GM19452 (cell line): Measurements from ENCODE around the gene RIN3.
A peak's percentile ranks its signal among the peaks of the same experiment; 100 is the strongest.

ENCODE experiments used
- ATAC-seq: cut with Tn5 transposase; IDR thresholded peaks from one replicate; pipeline ENCODE4 v1.9.1; 2021; ENCODE audit not compliant: unreplicated experiment

The RIN3 gene

DNA sequence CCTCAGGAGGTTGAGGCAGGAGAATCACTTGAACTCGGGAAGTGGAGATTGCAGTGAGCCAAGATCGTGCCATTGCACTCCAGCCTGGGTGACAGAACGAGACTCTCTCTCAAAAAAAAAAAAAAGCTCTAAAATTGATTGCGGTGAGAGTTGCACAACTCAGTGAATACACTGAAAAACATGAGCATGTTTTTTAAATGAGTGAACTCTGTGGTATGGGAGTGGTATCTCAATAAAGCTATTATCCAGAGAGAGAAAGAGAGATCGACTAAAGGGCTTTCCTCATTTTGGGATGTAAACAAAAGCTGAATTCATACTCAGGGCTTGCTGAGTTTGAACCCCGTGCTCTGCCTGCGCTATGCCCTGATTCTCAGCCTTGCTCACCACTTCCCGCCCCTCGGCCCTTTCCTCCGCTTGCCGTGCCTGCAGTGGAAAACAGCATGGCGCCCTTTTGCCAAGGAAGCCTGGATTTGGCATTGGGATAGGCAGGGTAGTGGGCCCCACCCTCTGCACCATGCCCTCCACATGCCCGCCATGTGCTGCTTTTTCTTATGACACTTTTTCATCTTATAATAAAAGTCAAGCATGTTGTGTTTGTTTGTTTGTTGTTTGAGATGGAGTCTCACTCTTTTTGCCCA lies 132.4 kb downstream of the RIN3 start:
- no peak for ATAC-seq

DNA sequence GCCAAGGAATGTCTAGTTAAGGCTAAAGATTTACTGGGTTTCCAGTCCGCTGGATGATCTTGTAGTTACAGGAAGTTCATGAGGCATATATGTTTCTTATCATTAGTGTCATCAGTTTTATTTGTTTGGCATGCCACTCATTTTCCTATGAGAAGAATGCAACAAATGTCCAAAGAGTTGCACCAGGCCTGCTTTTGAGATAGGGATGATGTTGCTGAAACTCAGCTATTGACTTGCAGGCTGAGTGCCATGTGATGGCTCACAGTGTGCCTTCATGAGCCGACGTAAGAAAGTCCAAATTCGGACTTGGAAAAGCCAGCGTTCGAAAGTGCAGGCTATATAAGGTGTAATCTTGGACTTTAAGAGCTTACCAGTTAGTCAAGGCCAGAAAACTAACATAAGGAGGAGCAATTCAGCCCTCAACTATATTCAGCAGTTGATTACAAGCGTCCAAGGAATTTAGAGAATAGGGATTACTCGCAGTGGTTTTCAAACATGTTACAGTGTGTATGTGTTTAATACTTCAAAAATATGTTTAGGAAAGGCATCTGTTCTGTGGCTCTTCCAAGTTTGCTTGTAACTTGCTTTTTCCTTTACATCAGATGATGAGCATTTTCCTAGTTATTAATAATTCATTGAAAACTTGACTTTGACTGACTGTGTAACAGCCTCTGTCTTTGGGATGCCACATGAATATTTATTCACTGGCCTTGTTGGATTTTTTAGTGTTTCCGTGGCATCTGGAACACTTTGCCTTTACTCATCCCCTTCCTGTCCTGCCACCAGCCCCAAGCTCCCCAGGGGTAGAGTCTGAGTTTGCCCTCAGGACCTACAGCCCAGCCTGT lies 133.6 kb downstream of the RIN3 start:
- ATAC-seq, result no peak

DNA sequence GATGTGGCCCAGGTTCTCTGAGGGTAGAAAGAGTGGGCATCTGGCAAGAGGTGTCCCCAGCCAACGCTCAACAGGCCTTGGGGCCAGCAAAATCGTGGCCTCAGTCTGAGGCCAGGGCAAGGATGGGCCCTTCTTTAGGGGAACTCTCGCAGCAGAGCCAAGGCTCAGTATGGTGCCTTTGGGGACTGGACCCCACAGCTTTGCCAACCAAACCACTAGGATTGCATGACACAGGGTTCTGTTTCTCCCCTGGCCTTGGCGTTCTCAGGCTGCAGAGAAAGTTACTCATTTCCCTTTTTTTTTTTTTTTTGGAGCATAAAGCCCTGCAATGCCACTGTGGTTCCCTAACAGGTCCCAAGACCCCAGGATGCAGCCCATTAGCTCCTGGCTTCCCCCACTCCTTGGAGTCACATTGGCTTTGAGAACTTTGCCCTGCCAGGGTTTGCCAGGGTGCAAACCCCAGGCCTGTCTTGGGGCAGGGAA lies 134.3 kb downstream of the RIN3 start:
- ATAC-seq, result no peak

DNA sequence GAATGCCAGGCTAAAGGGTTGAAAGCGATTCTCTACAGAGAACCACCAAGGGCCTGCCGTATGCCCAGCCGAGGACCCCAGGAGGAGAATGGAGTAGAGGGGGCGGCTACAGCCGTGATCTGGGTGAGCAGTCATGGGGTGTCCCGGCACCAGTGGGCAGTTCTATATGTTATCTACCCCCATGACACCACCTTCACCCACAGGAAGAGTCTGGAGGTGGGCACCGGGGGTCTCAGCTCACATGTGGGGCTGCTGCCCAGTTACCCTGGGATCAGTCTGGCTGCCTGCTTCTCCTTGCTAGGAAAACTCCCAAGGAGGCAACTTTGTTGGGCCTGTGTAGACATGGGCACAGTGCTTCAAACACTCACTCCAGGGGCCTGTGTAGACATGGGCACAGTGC lies 135.5 kb downstream of the RIN3 start:
- ATAC-seq, result no peak

DNA sequence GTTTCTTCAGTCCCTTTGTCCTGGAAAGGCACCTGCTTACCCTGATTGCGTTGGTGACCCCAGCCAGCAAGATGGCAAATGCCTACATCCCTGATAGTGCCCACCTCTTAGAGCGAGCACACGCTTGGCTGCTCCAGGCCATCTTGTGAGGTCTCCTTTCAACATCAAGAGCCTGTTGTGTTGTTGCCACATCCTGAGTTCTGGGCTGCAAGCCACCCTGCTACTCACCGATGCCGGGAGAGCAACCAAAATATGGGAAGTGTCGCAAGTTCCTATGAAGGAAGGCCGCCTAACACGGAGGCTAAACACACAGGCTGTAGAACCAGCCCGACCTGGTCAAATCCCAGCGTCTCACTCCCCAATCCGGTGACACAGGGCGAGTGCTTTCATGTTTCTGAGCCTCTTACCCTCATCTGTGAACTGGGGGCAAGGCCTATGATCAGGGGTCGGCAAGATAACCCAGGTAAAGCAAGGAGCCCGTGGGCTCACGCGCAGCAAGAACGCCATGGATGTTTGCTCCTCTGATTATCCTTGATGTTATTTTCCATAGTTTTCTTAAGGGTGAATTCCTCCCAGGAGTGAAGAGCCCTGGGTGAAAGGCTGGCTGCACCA lies 136.5 kb downstream of the RIN3 start:
- ATAC-seq, result no peak

DNA sequence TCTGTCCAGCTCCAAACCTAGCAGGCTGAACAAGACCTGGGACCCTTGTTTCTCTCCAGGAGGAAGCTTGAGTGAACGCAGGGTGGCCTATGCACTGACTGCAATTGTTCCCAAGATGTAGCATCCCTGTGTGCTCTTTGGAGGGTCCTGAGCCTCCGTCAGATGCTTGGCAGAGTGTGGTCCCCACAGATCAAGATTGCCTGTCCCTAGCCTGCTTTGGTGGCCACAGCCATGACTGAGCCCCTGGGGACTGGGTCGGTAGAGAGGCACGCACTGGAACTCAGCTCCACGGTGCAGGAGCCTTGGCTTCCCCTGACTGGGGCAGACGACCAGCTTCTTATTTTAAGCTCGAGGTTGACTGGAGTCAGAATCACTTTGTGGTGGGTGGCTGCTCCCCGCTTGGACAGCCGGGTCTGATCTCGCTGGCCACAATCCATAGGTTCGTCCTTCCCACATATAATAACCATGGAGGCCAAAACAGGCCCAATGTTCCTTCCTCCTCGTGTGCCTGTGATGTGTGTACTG lies 137.1 kb downstream of the RIN3 start:
- ATAC-seq, result peak; percentile 3

DNA sequence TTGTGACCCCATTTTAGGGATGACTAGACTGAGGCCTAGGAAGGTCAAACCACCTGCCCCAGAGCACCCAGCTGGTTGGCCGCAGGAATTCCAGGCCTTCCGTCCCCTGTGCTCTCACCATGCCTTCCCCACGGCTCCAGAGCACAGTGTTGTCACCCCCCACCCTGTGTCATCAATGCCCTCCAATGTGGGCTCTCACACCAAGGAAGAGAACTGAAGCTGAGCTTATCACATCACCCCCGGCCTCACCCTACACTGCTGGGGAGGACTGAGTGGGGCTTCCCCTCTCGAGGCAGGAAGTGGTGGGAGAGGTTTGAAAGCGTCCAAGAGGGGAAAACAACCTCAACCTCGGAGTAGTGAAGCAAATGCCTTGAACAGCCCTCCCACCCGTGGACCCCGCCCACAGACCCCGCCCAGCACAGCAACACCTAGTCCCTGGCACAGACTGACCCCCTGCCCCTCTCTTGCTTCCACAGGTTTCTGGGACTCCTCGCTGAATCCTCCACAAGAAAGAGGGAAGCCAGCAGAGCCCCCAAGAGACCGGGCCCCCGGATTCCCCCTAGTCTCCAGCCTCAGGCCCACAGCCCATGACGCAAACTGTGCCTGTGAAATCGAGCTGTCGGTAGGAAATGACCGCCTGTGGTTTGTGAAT lies 137.7 kb downstream of the RIN3 start:
- ATAC-seq, result peak; percentile 69

DNA sequence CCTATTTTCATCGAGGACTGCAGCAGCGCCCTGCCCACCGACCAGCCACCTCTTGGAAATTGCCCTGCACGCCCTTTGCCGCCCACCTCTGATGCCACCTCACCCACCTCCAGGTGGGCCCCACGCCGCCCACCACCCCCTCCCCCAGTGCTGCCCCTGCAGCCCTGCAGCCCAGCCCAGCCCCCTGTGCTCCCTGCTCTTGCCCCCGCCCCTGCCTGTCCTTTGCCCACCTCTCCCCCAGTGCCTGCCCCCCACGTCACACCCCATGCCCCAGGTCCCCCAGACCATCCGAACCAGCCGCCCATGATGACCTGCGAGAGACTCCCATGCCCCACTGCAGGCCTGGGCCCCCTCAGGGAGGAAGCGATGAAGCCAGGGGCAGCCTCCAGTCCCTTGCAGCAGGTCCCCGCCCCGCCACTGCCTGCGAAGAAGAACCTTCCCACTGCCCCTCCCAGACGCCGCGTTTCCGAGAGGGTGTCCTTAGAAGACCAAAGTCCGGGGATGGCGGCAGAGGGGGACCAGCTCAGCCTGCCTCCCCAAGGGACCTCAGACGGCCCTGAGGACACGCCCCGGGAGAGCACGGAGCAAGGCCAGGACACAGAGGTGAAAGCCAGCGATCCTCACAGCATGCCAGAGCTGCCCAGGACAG lies 138.3 kb downstream of the RIN3 start:
- ATAC-seq, result no peak

DNA sequence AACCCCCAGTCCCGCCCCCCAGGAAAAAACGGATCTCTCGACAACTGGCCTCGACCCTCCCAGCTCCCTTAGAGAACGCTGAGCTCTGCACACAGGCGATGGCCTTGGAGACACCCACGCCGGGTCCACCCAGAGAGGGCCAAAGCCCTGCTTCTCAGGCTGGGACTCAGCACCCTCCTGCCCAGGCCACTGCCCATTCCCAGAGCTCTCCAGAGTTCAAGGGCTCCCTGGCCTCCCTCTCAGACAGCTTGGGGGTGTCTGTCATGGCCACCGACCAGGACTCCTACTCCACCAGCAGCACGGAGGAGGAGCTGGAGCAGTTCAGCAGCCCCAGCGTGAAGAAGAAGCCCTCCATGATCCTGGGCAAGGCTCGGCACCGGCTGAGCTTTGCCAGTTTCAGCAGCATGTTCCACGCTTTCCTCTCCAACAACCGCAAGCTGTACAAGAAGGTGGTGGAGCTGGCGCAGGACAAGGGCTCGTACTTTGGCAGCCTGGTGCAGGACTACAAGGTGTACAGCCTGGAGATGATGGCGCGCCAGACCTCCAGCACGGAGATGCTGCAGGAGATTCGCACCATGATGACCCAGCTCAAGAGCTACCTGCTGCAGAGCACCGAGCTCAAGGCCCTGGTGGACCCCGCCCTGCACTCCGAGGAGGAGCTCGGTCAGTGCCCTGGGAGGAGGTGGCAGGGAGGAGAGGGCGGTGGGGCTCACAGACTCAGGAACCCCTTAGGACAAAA lies 139.0 kb downstream of the RIN3 start:
- ATAC-seq, result no peak

DNA sequence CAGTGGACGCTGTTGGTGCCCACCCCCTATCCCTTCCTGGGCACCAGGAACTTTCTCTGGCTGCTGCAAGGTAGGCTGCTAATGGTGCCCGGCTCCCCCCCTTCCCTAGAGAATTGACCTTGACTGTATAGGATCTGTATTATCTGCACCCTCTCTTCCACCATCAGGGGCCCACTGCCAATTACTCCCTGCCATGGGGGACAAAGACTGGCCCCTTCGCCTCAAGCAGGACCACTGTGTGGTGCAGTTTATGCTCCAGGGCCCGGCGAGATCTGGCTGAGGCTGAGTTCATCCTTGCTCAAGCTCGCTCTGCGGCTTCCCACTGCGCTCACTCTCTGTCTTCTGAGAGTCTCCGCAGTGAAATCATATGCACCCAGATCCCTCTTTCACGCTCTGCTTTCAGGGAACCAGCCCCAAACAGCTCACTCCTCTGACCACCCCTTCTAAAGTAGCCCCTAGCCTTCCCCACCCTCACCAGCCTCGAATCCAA lies 139.6 kb downstream of the RIN3 start:
- no peak for ATAC-seq

DNA sequence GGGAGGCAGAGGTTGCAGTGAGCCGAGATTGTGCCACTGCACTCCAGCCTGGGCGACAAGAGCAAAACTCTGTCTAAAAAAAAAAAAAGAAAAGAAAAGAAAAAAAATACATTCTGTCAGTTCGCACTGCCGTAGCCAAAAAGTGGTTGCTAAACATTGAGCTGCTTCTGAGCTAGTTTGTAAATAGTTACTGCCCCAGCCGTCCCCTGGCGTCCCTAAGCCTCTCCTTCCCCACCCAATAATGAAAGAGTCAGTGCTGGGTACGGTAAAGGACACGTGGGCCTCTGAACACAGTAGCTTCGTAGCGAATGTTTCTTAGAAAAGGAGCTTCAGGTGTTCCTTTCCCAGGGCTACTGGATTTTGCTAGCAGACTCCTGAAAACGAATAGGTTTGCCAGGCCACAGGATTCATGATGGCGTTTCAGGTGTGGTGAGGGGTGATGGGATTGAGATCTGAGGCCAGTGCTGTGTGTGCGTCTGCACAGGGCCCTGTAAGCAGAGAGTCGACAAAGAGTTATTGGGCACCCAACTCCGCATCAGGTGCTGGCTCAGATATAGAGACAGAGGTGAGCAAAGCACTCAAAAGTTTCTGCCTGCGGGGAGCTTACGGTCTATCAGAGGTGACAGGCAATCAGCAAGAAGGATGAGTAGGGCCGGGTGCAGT lies 140.8 kb downstream of the RIN3 start:
- no peak for ATAC-seq

DNA sequence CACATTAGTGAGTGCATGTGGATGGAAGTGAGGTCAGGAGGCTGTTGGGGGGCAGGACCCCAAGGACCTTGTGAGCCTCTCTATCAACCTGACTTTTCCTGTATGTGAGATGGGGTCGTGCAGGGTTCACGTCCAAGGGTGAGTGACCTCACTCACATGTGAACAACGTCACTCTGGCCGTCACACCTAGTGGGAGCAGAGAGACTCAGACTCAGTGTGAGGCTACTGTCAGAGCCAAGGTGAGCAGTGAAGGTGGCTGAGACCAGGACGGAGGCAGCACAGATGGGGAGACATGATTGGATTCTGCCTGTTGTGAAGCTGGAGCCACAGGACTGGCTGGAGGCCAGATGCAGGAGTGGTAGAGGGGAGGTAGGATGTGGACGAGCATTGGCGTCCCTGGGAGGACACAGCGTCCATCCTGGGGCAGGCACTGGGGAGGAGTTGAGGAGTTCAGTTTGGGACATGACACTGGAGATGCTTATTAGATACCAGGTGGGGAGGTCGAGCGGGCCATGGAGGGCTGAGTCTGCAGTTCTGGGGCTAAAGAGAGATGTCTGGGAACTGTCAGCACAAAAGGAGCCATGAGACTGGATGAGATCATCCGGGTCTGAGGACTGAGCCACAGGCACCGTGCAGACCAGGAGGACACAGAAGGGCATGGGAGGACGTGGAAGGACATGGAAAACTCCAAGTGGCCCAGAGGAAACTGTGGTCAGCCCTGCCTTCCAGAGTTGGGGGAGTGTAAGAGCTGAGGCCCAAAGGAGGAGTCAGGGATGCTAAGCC lies 142.0 kb downstream of the RIN3 start:
- no peak for ATAC-seq

DNA sequence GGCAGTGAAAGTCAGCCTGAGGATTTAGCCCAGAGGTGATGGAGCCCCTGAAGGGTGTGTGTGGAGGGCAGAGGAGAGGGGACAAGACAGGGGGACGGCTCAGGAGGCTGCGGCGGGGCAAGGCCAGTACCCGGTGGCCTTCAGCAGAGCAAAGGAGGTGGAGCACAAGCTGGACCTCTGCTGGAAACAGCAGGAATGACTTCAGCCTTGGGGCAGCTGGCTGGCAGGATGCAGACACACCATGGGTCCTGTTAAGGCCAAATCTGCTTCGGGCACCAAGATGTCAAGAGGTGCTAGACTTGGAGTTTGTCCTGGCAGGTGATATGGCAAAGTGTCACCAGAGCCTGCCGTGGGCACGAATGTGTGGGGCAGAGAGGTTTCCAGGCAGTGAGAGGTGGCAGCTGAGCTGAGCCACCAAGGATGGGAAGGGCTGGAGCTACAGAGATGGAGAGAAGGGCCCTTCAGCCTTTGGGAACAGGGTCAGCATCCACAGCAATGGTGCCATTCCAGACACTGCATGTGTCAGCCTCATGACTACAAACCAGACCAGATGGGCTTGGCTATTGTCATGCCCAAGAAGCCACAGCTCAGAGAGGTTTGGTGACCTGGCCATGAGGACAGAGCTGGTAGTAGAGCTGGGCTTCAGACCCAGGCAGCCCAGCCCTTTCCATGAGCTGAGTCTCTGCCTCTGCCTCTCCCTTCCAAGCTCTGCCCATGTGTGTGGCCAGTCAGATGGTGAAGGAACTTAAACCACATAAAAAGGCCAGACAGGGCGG lies 142.9 kb downstream of the RIN3 start:
- ATAC-seq, result no peak

DNA sequence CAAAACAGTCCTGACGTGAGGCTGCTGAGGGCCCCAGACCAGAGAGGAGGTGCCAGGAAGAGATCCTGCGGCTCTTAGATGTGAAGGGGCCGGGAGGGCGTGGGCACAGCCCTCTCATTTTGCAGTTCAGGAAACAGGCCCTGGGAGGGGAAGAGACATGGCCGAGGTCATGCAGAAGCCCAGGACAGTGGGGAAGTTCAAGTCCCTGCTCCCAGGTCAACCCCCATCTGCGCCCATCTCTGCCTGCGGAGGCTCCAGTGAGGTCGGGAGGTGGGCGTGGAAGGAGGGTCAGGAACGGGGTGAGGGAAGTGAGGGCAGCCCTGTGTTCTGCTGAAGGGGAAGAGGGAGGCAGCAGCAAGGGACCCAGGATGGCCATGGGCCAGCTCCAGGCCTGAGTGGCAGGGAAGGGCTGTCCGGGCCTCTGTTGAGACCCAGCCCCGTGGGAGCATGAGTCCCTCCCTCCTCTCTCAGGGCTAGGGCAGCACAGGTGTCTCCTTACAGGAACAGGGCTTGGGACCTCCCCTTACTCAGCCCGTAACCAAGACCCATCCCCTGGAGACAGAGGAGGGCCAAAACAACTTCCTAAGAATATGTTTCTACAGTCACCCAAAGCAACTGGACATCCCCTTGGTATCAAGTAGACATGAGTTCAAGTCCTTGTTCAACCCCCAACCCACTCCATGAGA lies 144.0 kb downstream of the RIN3 start:
- no peak for ATAC-seq

DNA sequence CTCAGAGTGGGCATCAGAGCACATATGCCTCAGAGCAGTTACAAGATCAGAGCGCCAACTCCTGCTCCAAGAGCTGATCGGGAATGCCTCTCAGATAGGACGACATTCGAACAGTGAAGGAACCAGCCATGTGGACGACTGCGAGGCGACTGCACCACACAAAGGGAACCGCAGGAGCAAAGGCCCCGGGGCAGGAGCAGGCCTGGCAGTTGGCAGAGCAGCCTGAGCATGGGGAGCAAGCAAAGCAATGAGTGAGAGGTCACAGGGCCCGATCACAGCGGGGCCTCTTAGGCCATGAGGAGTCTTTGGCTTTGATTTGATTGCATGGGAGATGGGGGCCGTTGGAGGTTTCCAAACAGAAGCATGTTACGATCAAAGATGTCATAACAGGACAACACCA lies 144.6 kb downstream of the RIN3 start:
- ATAC-seq, result no peak

DNA sequence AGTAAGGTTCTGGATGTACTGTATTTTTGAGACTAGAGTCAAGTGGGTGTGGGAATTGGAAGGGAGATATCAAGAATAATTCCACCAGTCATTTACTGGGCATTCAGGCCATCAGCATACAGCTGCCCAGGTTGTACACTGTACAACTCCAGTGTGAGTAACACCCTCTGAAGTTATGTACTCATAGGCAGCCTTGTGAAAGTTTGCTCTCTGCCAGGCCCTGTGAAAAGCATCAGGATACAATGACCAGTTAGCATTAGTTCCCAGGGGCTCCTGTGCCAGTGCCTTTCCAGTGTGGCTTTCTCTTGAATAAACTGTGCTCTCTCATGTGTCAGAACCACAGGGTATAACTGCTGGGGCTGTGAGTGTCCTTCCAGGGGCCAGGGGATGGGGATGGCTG lies 145.1 kb downstream of the RIN3 start:
- no peak for ATAC-seq
